B cell (primary cell): ENCODE measurements around the gene TCERG1L.

Experiments used
- EZH2 ChIP-seq: IDR thresholded peaks from 2 replicates; pipeline ENCODE4 v1.6.1; 2012; ENCODE audit warnings: borderline replicate concordance, low read depth, mild to moderate bottlenecking, moderate library complexity, low read length; ENCODE audit not compliant: insufficient read depth, poor library complexity, severe bottlenecking
- TF ChIP-seq, protein P1 (sequence below): fragments of 200-600 bp; IDR thresholded peaks from one replicate; pipeline ENCODE4 v1.8.0; 2022; ENCODE audit warnings: antibody characterized with exemption, mild to moderate bottlenecking

DNA sequence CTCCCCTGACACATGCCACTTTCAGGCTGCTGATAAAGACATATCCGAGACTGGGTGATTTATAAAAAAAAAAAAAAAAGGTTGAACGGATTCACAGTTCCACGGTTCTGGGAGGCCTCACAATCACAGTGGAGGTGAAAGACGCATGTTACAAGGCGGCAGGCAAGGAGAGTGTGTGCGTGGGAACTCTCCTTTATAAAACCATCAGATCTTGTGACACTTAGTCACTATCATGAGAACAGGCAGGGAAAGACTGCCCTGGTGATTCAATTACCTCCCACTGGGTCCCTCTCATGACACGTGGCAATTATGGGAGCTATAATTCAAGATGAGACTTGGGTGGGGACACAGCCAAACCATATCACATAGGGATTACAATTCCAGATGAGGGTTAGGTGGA lies 181.5 kb downstream of the TCERG1L start:
- TF ChIP-seq, protein P1, sequence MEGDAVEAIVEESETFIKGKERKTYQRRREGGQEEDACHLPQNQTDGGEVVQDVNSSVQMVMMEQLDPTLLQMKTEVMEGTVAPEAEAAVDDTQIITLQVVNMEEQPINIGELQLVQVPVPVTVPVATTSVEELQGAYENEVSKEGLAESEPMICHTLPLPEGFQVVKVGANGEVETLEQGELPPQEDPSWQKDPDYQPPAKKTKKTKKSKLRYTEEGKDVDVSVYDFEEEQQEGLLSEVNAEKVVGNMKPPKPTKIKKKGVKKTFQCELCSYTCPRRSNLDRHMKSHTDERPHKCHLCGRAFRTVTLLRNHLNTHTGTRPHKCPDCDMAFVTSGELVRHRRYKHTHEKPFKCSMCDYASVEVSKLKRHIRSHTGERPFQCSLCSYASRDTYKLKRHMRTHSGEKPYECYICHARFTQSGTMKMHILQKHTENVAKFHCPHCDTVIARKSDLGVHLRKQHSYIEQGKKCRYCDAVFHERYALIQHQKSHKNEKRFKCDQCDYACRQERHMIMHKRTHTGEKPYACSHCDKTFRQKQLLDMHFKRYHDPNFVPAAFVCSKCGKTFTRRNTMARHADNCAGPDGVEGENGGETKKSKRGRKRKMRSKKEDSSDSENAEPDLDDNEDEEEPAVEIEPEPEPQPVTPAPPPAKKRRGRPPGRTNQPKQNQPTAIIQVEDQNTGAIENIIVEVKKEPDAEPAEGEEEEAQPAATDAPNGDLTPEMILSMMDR = no peak
- TF ChIP-seq EZH2 = no peak
